Forelimb muscle (tissue), 1 donor: ENCODE measurements around the gene STAM2. TPM values are rescaled to one million over a fixed set of nuclear protein-coding genes. Genes with fewer than 3 reads are reported as not detected.
"Not testable (repeated sequence)": the region's sequence is repeated elsewhere in the genome, so short reads cannot be mapped to it uniquely, and the experiment has no call there.

Experiments used
- DNase-seq: peaks from one replicate; pipeline ENCODE4 v3.0.0-alpha.2; 2013; ENCODE audit warnings: low read depth
- polyA plus RNA-seq: library from polyadenylated mRNA; unstranded; fragments of 120-200 nt; gene quantifications from one replicate; pipeline ENCODE4 v1.2.1, GENCODE V29; 2013; ENCODE audit not compliant: insufficient read length

STAM2 gene
- polyA plus RNA-seq, 1 donor, result 18.7 TPM

GRCh38 chr2:152172201-152172785 lies 3.3 kb downstream of the STAM2 start:
- not testable (repeated sequence) for DNase-seq

- DNase-seq, result no peak
Measured at GRCh38 chr2:152171718-152172117, 3.8 kb downstream of the STAM2 start.

GRCh38 chr2:152169158-152169557 lies 6.4 kb downstream of the STAM2 start:
- not testable (repeated sequence) for DNase-seq

GRCh38 chr2:152167470-152167869 lies 8.1 kb downstream of the STAM2 start:
- DNase-seq, result not testable (repeated sequence)

- no peak for DNase-seq
Measured at GRCh38 chr2:152167065-152167464, 8.5 kb downstream of the STAM2 start.

- DNase-seq, result no peak
Measured at GRCh38 chr2:152166633-152167032, 8.9 kb downstream of the STAM2 start.

GRCh38 chr2:152165780-152166179 lies 9.8 kb downstream of the STAM2 start:
- no peak for DNase-seq

GRCh38 chr2:152165306-152165705 lies 10.3 kb downstream of the STAM2 start:
- no peak for DNase-seq

- DNase-seq, result not testable (repeated sequence)
Measured at GRCh38 chr2:152163669-152164068, 11.9 kb downstream of the STAM2 start.

- no peak for DNase-seq
Measured at GRCh38 chr2:152162141-152162540, 13.4 kb downstream of the STAM2 start.

GRCh38 chr2:152161598-152161997 lies 14.0 kb downstream of the STAM2 start:
- DNase-seq, result no peak

- not testable (repeated sequence) for DNase-seq
Measured at GRCh38 chr2:152160378-152160777, 15.2 kb downstream of the STAM2 start.

GRCh38 chr2:152157253-152157652 lies 18.3 kb downstream of the STAM2 start:
- no peak for DNase-seq

- no peak for DNase-seq
Measured at GRCh38 chr2:152155209-152155608, 20.4 kb downstream of the STAM2 start.

- no peak for DNase-seq
Measured at GRCh38 chr2:152154462-152154861, 21.1 kb downstream of the STAM2 start.

- DNase-seq, result no peak
Measured at GRCh38 chr2:152134488-152135280, 40.9 kb downstream of the STAM2 start.

- no peak for DNase-seq
Measured at GRCh38 chr2:152132306-152132705, 43.3 kb downstream of the STAM2 start.

- no peak for DNase-seq
Measured at GRCh38 chr2:152127628-152128027, 47.9 kb downstream of the STAM2 start.

- no peak for DNase-seq
Measured at GRCh38 chr2:152126664-152127063, 48.9 kb downstream of the STAM2 start.

GRCh38 chr2:152122161-152122560 lies 53.4 kb downstream of the STAM2 start:
- DNase-seq, result no peak

GRCh38 chr2:152120430-152120829 lies 55.1 kb downstream of the STAM2 start:
- no peak for DNase-seq

- DNase-seq, result no peak
Measured at GRCh38 chr2:152115952-152116351, 59.6 kb downstream of the STAM2 start.

GRCh38 chr2:152114366-152114765 lies 61.2 kb downstream of the STAM2 start:
- DNase-seq, result no peak
